Uterus (tissue), 2 donors: Measurements from ENCODE around the gene UBE2E1.

ENCODE experiments used
- CTCF ChIP-seq, 4 experiments: fragments of 200-600 bp in 2 of 4; fragments of 450-650 bp in 2 of 4; sonication (generic) in 2 of 4; IDR thresholded peaks; one replicate each; pipeline ENCODE4 v1.5.1; 2016 to 2019; ENCODE audit warnings: antibody characterized with exemption in 4 of 4, mild to moderate bottlenecking in 2 of 4, moderate library complexity in 1 of 4
- POLR2A ChIP-seq, 2 donors: fragments of 450-650 bp; IDR thresholded peaks; one replicate each; pipeline ENCODE4 v1.6.1; 2016; ENCODE audit warnings: antibody characterized with exemption in 2 of 2, mild to moderate bottlenecking in 1 of 2, moderate library complexity in 1 of 2

GRCh38 chr3:23876923-23877322, 71.2 kb downstream of the UBE2E1 start:
- no peak for TF ChIP-seq POLR2A (IDR thresholded peaks at IDR 0.05)
- no peak for TF ChIP-seq CTCF (IDR thresholded peaks at IDR 0.05)
